Stomach smooth muscle (tissue), 2 donors: ENCODE data around the gene OBSCN.

ENCODE experiments used
- H3K27ac ChIP-seq: one replicate; pipeline ENCODE4 v1.7.0; 2013; ENCODE audit warnings: mild to moderate bottlenecking, low read length, inconsistent platforms
- H3K27me3 ChIP-seq, 2 donors: one replicate each; pipeline ENCODE4 v1.7.0; 2013; ENCODE audit warnings: low read length in 2 of 2; ENCODE audit not compliant: insufficient read depth in 2 of 2, control insufficient read depth in 1 of 2
- H3K36me3 ChIP-seq, 2 donors: one replicate each; pipeline ENCODE4 v1.7.0; 2013; ENCODE audit warnings: low read length in 2 of 2; ENCODE audit not compliant: control insufficient read depth in 2 of 2, insufficient read depth in 2 of 2
- H3K4me1 ChIP-seq: one replicate; pipeline ENCODE4 v1.7.0; 2013; ENCODE audit warnings: low read length; ENCODE audit not compliant: control insufficient read depth, insufficient read depth
- H3K4me3 ChIP-seq, 2 donors: one replicate each; pipeline ENCODE4 v1.7.0; 2013; ENCODE audit warnings: low read length in 2 of 2
- H3K9ac ChIP-seq, 2 donors: one replicate each; pipeline ENCODE4 v1.7.0; 2013; ENCODE audit warnings: low read length in 2 of 2, mild to moderate bottlenecking in 1 of 2
- H3K9me3 ChIP-seq, 2 donors: one replicate each; pipeline ENCODE4 v1.7.0; 2013; ENCODE audit warnings: low read length in 2 of 2; ENCODE audit not compliant: control insufficient read depth in 2 of 2
- donor health status: healthy.
- donor health status: Pancreatic carcinoma.

Gene OBSCN

GRCh38 chr1:228372183-228373003 lies 164.5 kb downstream of the OBSCN start:
- Histone ChIP-seq H3K27me3 (peaks cover 4 to 7% of the 10 kb centered on the region in 2 donors), H3K27ac (no peak overlapping the region), H3K4me3 (no peak overlapping the region), H3K36me3 (no peaks in the 10 kb centered on the region), H3K4me1 (peaks cover 12% of the 10 kb centered on the region), H3K9me3 (peaks cover 0 to 6% of the 10 kb centered on the region in 2 donors), H3K9ac (no peak overlapping the region)

GRCh38 chr1:228373004-228373680 lies 165.3 kb downstream of the OBSCN start:
- H3K9ac ChIP-seq, result no peak overlapping the region
- peaks cover 12% of the 10 kb centered on the region for H3K4me1 ChIP-seq
- H3K27ac ChIP-seq, result no peak overlapping the region
- H3K27me3 ChIP-seq, result peaks cover 4 to 6% of the 10 kb centered on the region in 2 donors
- peaks cover 0 to 6% of the 10 kb centered on the region in 2 donors for H3K9me3 ChIP-seq
- no peaks in the 10 kb centered on the region for H3K36me3 ChIP-seq
- no peak overlapping the region for H3K4me3 ChIP-seq

GRCh38 chr1:228373681-228374571 lies 166.1 kb downstream of the OBSCN start:
- no peak overlapping the region for H3K4me3 ChIP-seq
- no peak overlapping the region for H3K9ac ChIP-seq
- H3K27me3 ChIP-seq, result peaks cover 0 to 2% of the 10 kb centered on the region in 2 donors
- peaks cover 0 to 6% of the 10 kb centered on the region in 2 donors for H3K9me3 ChIP-seq
- no peaks in the 10 kb centered on the region for H3K36me3 ChIP-seq
- no peak overlapping the region for H3K27ac ChIP-seq
- H3K4me1 ChIP-seq, result peaks cover 16% of the 10 kb centered on the region

- H3K4me3 ChIP-seq, result peak overlapping the region in 1 of 2 donors; percentile 3
- H3K9ac ChIP-seq, result no peak overlapping the region
These were observed 167.1 kb downstream of the OBSCN start for GRCh38 chr1:228374711-228375577.

GRCh38 chr1:228375578-228376261 lies 167.9 kb downstream of the OBSCN start:
- peaks cover 0 to 6% of the 10 kb centered on the region in 2 donors for H3K9me3 ChIP-seq
- H3K36me3 ChIP-seq, result no peaks in the 10 kb centered on the region
- H3K27me3 ChIP-seq, result no peaks in the 10 kb centered on the region
- no peak overlapping the region for H3K9ac ChIP-seq
- H3K4me3 ChIP-seq, result no peak overlapping the region
- H3K27ac ChIP-seq, result no peak overlapping the region
- peaks cover 22% of the 10 kb centered on the region for H3K4me1 ChIP-seq

More at GRCh38 chr1:228374711-228375577, 167.1 kb downstream of the OBSCN start:
- H3K4me1 ChIP-seq, result peaks cover 22% of the 10 kb centered on the region
- no peaks in the 10 kb centered on the region for H3K36me3 ChIP-seq
- H3K27me3 ChIP-seq, result no peaks in the 10 kb centered on the region
- H3K27ac ChIP-seq, result no peak overlapping the region
- H3K9me3 ChIP-seq, result peaks cover 0 to 6% of the 10 kb centered on the region in 2 donors

GRCh38 chr1:228376262-228376628 lies 168.4 kb downstream of the OBSCN start:
- H3K36me3 ChIP-seq, result no peaks in the 10 kb centered on the region
- H3K9ac ChIP-seq, result no peak overlapping the region
- no peak overlapping the region for H3K27ac ChIP-seq
- no peak overlapping the region for H3K4me3 ChIP-seq
- H3K9me3 ChIP-seq, result peaks cover 0 to 6% of the 10 kb centered on the region in 2 donors
- no peaks in the 10 kb centered on the region for H3K27me3 ChIP-seq
- H3K4me1 ChIP-seq, result peaks cover 22% of the 10 kb centered on the region

GRCh38 chr1:228376651-228377631 lies 169.1 kb downstream of the OBSCN start:
- peaks cover 22% of the 10 kb centered on the region for H3K4me1 ChIP-seq
- H3K9me3 ChIP-seq, result peaks cover 0 to 6% of the 10 kb centered on the region in 2 donors
- no peak overlapping the region for H3K9ac ChIP-seq
- H3K27ac ChIP-seq, result no peak overlapping the region
- H3K27me3 ChIP-seq, result no peaks in the 10 kb centered on the region
- no peak overlapping the region for H3K4me3 ChIP-seq
- no peaks in the 10 kb centered on the region for H3K36me3 ChIP-seq

- Histone ChIP-seq H3K36me3 (no peaks in the 10 kb centered on the region), H3K9ac (no peak overlapping the region), H3K4me3 (peak overlapping the region in 1 of 2 donors; percentile 59), H3K27ac (no peak overlapping the region), H3K27me3 (no peaks in the 10 kb centered on the region), H3K9me3 (peaks cover 0 to 6% of the 10 kb centered on the region in 2 donors), H3K4me1 (peaks cover 22% of the 10 kb centered on the region)
These were observed 169.8 kb downstream of the OBSCN start for GRCh38 chr1:228377664-228378089.
